ENCODE results near the gene ZNF516. TPM values are rescaled to one million over a fixed set of nuclear protein-coding genes. Genes with fewer than 3 reads are reported as not detected.

Gene ZNF516
- 11.2 and 12.6 TPM in 2 replicates for total RNA-seq (ENCODE audit: low replicate concordance)

GRCh38 chr18:76495006-76495370 is at the start of gene ZNF516:
ZNF516 (minus strand) TSS chr18:76495242; CDS start chr18:76443054, 52,188 bp downstream.

Data from smooth muscle cell of the coronary artery (primary cell).